NCI-H2171 treated with DMSO at 0.1 percent for 48 hours (cell line): ENCODE results near the gene FRG2B.
"Not testable (repeated sequence)": the region's sequence is repeated elsewhere in the genome, so short reads cannot be mapped to it uniquely, and the experiment has no call there.

ENCODE experiments used
- DNase-seq: peaks from one replicate; lab custom pipeline; 2025; lab: John Stamatoyannopoulos, UW

The FRG2B gene

GRCh38 chr10:133599869-133600268, 26.7 kb downstream of the FRG2B start:
- not testable (repeated sequence) for DNase-seq

DNA sequence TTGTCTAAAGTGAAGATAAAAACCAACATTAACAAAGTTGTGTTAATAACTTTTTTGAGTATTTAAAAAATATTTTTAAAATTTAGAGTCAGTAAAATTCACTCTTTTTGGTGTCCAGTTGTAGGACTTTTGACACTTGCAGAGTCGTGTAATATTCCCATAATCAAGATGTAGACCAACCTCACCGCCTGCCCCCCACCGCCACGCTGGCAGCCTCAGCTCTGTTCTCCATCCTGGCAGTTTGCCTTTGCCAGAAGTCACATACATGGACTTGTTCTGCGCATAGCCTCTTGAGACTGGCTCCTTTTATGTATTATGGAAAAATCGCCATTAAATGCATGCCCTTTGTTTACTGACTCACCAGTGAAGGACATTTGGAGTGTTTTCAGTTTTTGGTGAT, 33.9 kb downstream of the FRG2B start:
- no peak for DNase-seq

DNA sequence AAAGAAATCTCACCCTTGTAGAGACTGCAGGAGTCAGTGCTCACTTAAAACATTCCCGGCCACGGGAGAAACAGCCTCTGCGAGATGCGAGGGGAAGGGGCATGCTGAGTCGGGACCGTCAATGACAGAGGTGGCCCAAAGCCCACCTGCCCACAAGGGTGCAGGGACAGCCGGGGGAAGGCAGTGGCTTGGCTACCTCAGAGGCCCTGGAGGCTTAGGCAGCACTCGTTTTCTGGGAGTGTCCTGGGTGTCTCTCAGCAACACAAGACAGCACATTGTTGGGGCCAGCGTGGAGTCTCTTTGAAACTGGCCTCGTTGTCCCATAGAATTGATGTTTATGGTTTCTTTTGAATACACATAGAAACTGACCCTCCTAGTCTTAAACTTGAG, 35.6 kb downstream of the FRG2B start:
- DNase-seq, result no peak

DNA sequence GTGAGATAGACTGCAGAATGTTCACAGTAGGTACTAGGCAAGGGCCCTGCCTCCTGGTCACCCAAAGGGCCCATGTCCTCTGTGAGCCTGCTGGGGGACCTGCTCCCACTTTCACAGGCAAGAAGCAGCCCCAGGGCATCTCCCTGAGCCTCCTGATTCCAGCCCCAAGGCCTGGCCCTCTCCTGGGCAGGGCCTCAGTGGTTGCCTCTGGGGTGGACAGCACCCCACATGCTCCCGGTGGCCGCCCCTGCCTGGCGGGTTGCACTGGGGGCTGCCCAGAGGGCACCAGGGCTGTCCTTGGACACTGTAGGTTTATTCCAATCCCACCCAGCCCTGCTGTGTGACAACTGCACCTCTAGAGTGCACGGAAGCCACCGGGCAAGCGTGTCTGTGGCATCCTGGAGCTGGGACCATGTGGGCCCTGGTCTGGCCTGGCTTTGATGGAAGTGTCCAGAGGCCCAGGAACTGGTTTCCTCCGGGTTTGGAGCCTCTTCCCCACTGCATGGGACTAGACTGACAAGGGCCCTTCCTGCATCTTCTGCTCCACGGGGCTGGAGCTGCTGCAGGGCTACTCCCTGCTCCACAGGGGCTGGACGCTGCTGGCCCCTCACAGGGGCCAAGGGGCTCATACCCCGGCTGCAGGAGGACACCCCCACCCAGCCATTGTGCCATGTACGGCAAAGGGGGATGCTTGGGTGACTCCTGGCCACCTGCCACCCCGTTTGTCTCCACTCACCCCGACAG, 36.2 kb downstream of the FRG2B start:
- DNase-seq, result no peak

DNA sequence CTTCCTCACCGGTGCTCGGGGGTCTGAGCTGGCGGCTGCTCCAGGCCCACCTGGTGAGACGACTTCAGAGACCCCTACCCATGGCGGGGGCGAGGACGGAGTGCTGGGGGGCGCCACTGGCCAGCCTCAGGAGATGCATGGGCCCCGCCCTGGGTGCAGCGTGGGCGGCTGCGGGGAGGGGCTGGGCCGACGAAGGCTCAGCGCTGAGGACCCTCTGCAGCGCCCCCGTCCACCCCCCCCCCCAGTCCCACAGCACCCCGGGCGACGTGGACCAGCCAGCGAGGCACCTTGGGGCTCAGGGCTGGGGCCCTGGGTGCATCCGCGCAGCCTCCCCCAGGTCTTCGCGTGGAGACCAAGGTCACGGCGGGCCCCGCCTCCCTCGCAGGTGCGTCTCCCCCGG, 49.6 kb downstream of the FRG2B start:
- DNase-seq, result not testable (repeated sequence)
